ENCODE measurements around the gene AKAP8L.
"Not testable (repeated sequence)": the region's sequence is repeated elsewhere in the genome, so short reads cannot be mapped to it uniquely, and the experiment has no call there.

The AKAP8L gene

DNA sequence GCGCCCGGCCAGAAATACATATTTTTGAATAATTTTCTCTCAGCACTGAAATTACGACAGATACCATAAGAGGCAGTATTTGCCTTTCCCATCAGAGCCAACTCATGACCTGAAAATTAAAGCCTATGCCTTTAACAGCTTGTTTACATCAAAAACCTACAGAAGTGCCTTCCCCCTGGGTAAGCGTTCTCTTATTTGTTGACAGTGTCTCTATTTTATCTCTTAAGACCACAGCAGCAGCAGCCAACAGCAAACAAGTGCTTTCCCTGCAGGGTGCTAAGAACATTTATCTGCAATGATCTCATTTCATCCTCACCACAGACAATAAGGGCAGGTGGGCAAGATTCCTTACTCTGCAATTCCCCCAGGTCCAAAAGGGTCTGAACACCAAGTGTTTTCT lies 6.0 kb downstream of the AKAP8L start:
- TF ChIP-seq, protein P1, sequence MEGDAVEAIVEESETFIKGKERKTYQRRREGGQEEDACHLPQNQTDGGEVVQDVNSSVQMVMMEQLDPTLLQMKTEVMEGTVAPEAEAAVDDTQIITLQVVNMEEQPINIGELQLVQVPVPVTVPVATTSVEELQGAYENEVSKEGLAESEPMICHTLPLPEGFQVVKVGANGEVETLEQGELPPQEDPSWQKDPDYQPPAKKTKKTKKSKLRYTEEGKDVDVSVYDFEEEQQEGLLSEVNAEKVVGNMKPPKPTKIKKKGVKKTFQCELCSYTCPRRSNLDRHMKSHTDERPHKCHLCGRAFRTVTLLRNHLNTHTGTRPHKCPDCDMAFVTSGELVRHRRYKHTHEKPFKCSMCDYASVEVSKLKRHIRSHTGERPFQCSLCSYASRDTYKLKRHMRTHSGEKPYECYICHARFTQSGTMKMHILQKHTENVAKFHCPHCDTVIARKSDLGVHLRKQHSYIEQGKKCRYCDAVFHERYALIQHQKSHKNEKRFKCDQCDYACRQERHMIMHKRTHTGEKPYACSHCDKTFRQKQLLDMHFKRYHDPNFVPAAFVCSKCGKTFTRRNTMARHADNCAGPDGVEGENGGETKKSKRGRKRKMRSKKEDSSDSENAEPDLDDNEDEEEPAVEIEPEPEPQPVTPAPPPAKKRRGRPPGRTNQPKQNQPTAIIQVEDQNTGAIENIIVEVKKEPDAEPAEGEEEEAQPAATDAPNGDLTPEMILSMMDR (conservative IDR thresholded peaks at IDR 0.05; ENCODE audit: control insufficient read depth, insufficient read depth, low read depth, low read length) = no peak
- H3K4me3 ChIP-seq (ENCODE audit: control insufficient read depth, low read depth, low read length) = no peak overlapping the region
- DNase-seq (ENCODE audit: low read depth) = no peak

DNA sequence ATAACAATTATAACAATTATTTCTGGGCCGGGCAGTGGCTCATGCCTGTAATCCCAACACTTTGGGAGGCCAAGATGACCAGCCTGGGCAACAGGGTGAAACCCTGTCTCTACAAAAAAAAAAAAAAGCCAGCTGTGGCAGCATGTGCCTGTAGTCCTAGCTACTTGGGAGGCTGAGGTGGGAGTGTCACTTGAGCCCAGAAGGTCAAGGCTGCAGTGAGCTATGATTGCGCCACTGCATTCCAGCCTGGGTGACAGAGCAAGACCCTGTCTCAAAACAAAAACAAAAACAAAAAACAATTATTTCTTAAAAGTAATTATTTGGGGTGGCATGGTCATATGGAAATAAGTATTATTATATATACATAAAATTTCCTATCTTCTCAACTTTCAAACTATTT lies 7.4 kb downstream of the AKAP8L start:
- H3K4me3 ChIP-seq (ENCODE audit: control insufficient read depth, low read depth, low read length) = not testable (repeated sequence)

DNA sequence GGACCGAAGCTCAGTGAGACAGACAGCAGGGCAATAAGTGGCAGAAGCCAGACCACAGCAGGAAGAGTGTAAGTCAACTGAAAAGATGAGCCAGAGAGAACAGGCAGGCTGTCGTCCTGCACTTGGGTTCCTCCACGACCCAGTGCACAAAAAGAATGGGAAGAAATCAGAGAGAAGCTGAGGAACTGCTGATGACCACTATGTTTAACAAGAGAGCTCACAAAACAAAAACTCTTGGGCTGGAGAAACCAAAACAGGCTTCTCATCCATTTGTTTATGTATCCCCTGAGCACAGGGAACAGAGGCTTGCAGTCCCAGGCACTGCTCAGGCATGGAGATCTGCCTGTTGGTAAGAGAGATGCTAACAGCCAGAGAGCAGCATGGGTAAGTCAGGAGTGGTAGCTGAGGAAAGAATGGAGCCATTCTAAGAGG lies 14.0 kb downstream of the AKAP8L start:
- TF ChIP-seq, protein P1 (conservative IDR thresholded peaks at IDR 0.05; ENCODE audit: control insufficient read depth, insufficient read depth, low read depth, low read length) = no peak
- DNase-seq (ENCODE audit: low read depth) = no peak

More for the DNA sequence above, 7.4 kb downstream of the AKAP8L start:
- not testable (repeated sequence) for DNase-seq (ENCODE audit: low read depth)

DNA sequence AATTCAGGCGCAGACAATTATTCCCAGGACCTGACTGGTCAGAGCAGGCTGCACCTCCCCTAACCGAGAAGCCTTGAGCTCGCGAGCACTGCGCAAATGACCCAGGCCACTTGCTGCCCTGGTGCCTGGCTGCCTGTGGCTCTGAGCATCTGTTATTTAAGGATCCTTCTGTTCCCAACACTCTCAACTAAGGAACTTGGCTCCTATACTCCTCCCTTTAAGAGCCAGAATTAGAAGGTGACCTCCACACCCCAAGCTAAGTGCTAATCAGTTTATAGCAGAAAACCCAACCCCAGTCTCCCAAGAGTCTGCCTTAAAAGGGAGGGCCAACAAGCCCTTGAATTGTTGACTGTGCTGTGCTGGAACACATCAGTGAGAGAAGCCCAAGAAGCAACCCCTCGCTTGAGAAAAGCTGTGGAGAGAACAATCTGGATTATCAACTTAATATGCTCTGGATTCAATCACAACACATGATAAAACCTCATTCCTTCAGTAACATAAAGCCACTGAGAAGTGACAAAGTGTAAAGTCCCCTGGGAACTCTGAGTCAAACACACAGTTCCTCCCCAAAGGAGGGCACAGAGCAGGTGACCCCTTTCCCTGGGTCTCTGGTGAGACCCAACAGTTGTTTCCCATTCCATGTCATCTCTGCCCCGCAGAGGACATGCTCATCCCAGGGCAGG lies 14.6 kb downstream of the AKAP8L start:
- no peak overlapping the region for H3K4me3 ChIP-seq (ENCODE audit: control insufficient read depth, low read depth, low read length)
- TF ChIP-seq, protein P1 (conservative IDR thresholded peaks at IDR 0.05; ENCODE audit: control insufficient read depth, insufficient read depth, low read depth, low read length) = no peak
- DNase-seq (ENCODE audit: low read depth) = no peak

More for the DNA sequence above, 14.0 kb downstream of the AKAP8L start:
- no peak overlapping the region for H3K4me3 ChIP-seq (ENCODE audit: control insufficient read depth, low read depth, low read length)

DNA sequence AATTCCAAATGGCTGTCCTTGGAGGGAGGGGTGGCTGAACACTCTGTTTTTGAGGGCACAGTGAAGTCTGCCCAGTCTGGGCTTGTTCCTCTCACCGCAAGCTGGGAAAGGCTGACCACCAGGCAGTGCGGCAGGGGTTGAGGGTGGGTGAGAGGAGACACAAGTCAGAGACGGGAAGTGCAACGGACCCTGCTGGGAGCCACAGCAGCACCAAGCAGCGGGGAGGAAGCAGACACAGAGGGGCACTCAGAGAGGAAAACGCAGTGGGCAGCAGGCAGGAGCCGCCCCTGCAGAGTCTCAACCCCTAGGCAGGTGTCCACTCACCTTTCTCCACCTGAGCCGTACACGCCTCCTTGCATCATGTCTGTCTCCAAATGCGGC lies 15.6 kb downstream of the AKAP8L start:
- H3K4me3 ChIP-seq (ENCODE audit: control insufficient read depth, low read depth, low read length) = no peak overlapping the region

DNA sequence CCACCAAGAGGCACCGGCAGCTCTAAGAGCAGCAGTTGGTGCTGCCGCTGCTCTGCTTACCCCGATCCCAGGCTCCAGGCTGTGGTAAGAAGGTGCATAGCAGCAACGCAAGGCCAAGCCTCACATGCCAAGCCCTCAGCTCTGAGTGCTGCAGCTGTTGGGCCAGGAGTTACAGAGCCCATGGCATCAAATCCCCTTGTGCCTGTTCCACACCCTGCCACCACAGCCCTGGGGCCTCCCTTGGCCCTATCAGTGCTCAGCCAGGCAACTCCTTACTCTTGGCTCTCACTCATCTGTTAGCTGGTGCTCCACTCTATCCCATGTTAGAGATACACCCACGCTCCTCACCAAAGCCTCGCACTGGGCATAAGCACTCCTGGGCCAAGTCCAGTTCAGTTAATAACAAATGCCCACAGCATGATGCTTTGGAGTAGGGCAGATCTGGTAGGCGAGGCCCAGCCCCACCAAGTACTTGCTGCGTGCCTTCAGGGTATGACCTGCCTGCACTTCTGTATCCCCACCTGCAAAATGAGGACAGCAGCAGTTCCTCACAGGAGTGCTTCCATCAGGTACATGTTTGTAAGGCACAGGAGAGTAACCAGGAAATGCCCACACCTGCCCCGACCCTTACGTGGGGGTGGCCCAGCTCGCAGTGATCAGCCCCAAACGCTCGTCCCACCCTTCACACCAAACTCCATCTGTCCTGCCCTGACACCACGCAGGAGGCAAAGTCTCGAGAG lies 16.2 kb downstream of the AKAP8L start:
- TF ChIP-seq, protein P1 (conservative IDR thresholded peaks at IDR 0.05; ENCODE audit: control insufficient read depth, insufficient read depth, low read depth, low read length) = no peak
- no peak overlapping the region for H3K4me3 ChIP-seq (ENCODE audit: control insufficient read depth, low read depth, low read length)
- DNase-seq (ENCODE audit: low read depth) = no peak

More for the DNA sequence above, 15.6 kb downstream of the AKAP8L start:
- no peak for DNase-seq (ENCODE audit: low read depth)
- TF ChIP-seq, protein P1 (conservative IDR thresholded peaks at IDR 0.05; ENCODE audit: control insufficient read depth, insufficient read depth, low read depth, low read length) = no peak

DNA sequence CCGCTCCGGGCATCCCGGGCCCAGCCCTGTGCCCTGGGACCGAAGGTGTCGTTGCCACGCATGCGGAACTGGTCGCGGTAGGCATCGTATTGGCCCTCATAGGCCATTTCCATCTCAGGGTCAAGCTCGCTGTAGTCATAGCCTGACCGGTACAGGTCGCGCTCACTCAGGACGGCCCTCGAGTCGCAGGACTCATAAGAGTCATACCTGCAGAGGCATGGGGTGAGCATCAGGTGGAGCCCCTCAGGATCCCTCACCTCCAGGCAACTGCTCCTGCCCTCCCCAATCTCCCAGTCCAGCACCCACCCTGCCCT lies 17.4 kb downstream of the AKAP8L start:
- no peak overlapping the region for H3K4me3 ChIP-seq (ENCODE audit: control insufficient read depth, low read depth, low read length)
- DNase-seq (ENCODE audit: low read depth) = no peak
- TF ChIP-seq, protein P1 (conservative IDR thresholded peaks at IDR 0.05; ENCODE audit: control insufficient read depth, insufficient read depth, low read depth, low read length) = no peak
